ENCODE measurements around the gene FXYD7.

- TF ChIP-seq CTCF (IDR thresholded peaks at IDR 0.05; ENCODE audit: insufficient read depth, low read length) (no peak), SPI1 (IDR thresholded peaks at IDR 0.05; ENCODE audit: borderline replicate concordance, low read depth) (no peak), POLR2AphosphoS5 (IDR thresholded peaks at IDR 0.05; ENCODE audit: low read depth) (no peak)
- TF ChIP-seq, protein P1, sequence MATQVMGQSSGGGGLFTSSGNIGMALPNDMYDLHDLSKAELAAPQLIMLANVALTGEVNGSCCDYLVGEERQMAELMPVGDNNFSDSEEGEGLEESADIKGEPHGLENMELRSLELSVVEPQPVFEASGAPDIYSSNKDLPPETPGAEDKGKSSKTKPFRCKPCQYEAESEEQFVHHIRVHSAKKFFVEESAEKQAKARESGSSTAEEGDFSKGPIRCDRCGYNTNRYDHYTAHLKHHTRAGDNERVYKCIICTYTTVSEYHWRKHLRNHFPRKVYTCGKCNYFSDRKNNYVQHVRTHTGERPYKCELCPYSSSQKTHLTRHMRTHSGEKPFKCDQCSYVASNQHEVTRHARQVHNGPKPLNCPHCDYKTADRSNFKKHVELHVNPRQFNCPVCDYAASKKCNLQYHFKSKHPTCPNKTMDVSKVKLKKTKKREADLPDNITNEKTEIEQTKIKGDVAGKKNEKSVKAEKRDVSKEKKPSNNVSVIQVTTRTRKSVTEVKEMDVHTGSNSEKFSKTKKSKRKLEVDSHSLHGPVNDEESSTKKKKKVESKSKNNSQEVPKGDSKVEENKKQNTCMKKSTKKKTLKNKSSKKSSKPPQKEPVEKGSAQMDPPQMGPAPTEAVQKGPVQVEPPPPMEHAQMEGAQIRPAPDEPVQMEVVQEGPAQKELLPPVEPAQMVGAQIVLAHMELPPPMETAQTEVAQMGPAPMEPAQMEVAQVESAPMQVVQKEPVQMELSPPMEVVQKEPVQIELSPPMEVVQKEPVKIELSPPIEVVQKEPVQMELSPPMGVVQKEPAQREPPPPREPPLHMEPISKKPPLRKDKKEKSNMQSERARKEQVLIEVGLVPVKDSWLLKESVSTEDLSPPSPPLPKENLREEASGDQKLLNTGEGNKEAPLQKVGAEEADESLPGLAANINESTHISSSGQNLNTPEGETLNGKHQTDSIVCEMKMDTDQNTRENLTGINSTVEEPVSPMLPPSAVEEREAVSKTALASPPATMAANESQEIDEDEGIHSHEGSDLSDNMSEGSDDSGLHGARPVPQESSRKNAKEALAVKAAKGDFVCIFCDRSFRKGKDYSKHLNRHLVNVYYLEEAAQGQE (IDR thresholded peaks at IDR 0.05; ENCODE audit: insufficient replicate concordance, low read depth): no peak
Observed at GRCh38 chr19:35138305-35138892, 4.7 kb upstream of the FXYD7 start, which contains the start of gene FXYD1.
